ENCODE results near the gene PRPH.

Gene PRPH

GRCh38 chr12:49334681-49335080 is 39.7 kb downstream of the PRPH start:
- no peak for DNase-seq

- DNase-seq = no peak
Measured at GRCh38 chr12:49335118-49335954, 40.4 kb downstream of the PRPH start.

- no peak for DNase-seq
Measured at GRCh38 chr12:49335955-49336644, 41.2 kb downstream of the PRPH start.

GRCh38 chr12:49336645-49337584 is 42.0 kb downstream of the PRPH start, which contains the start of gene C1QL4:
TSS of gene C1QL4 (minus strand) at chr12:49337188. CDS start at chr12:49336477, 711 bp downstream.
- no peak for DNase-seq

GRCh38 chr12:49338830-49339463 is 44.0 kb downstream of the PRPH start:
- DNase-seq = no peak

- DNase-seq = no peak
Measured at GRCh38 chr12:49339464-49339861, 44.5 kb downstream of the PRPH start.

GRCh38 chr12:49340095-49340870 is 45.3 kb downstream of the PRPH start:
- no peak for DNase-seq

GRCh38 chr12:49340971-49341776 is 46.2 kb downstream of the PRPH start:
- no peak for DNase-seq

GRCh38 chr12:49341777-49342065 is 46.8 kb downstream of the PRPH start:
- no peak for DNase-seq

GRCh38 chr12:49342066-49342913 is 47.3 kb downstream of the PRPH start:
- DNase-seq = peak; percentile 17

GRCh38 chr12:49342914-49343731 is 48.2 kb downstream of the PRPH start:
- no peak for DNase-seq

GRCh38 chr12:49344486-49345050 is 49.6 kb downstream of the PRPH start:
- no peak for DNase-seq

- no peak for DNase-seq
Measured at GRCh38 chr12:49345051-49345824, 50.3 kb downstream of the PRPH start.

- DNase-seq = no peak
Measured at GRCh38 chr12:49345825-49346658, 51.1 kb downstream of the PRPH start.

GRCh38 chr12:49346659-49347310 is 51.8 kb downstream of the PRPH start, which contains the start of gene DNAJC22:
TSS of gene DNAJC22 (plus strand) at chr12:49346888. CDS start at chr12:49348873, 1,985 bp downstream.
- DNase-seq = no peak

Measured in GF-D8 (cell line).